ENCODE results near the gene CPNE5.

CPNE5 gene

GRCh38 chr6:36803908-36804307 is 35.3 kb downstream of the CPNE5 start:
- Histone ChIP-seq H3K4me1 (ENCODE audit: control extremely low read depth in 1 of 4, control insufficient read depth in 4 of 4, insufficient read depth in 4 of 4, low read length in 3 of 4) (no peaks in the 10 kb centered on the region), H3K36me3 (ENCODE audit: control insufficient read depth in 4 of 4, insufficient read depth in 4 of 4, low read length in 3 of 4) (no peaks in the 10 kb centered on the region), H3K27me3 (replicated peaks in 2 of 5; ENCODE audit: control insufficient read depth in 4 of 5, insufficient read depth in 5 of 5, low read length in 4 of 5) (no peaks in the 10 kb centered on the region), H3K9me3 (ENCODE audit: control extremely low read depth in 1 of 5, control insufficient read depth in 4 of 5, insufficient read depth in 2 of 5, low read depth in 1 of 5, low read length in 4 of 5) (no peaks in the 10 kb centered on the region), H3K27ac (ENCODE audit: insufficient read depth in 1 of 2, low read depth in 1 of 2, low read length in 2 of 2, poor library complexity in 1 of 2, severe bottlenecking in 2 of 2) (no peak overlapping the region), H3K4me3 (ENCODE audit: control insufficient read depth in 1 of 7, extremely low read depth in 1 of 7, insufficient read depth in 4 of 7, low read depth in 2 of 7, low read length in 6 of 7) (no peak overlapping the region)
- WGBS (ENCODE audit: insufficient coverage): no CpG with 5 or more reads among the region's 1 CpG
- DNase-seq: no peak
- POLR2A ChIA-PET: no interaction called here
- CTCF ChIA-PET: interaction anchor here (1.4 kb wide), 2 partner anchors 8 to 36 kb away, joined by 3 read pairs; no protein-coding TSS in a partner anchor

- H3K36me3 ChIP-seq (ENCODE audit: control insufficient read depth in 4 of 4, insufficient read depth in 4 of 4, low read length in 3 of 4): no peaks in the 10 kb centered on the region
- CTCF ChIA-PET: interaction anchor here (1.4 kb wide), 2 partner anchors 8 to 35 kb away, joined by 3 read pairs; no protein-coding TSS in a partner anchor
- no peak overlapping the region for H3K27ac ChIP-seq (ENCODE audit: insufficient read depth in 1 of 2, low read depth in 1 of 2, low read length in 2 of 2, poor library complexity in 1 of 2, severe bottlenecking in 2 of 2)
- POLR2A ChIA-PET: no interaction called here
- H3K9me3 ChIP-seq (ENCODE audit: control extremely low read depth in 1 of 5, control insufficient read depth in 4 of 5, insufficient read depth in 2 of 5, low read depth in 1 of 5, low read length in 4 of 5): no peaks in the 10 kb centered on the region
- H3K4me1 ChIP-seq (ENCODE audit: control extremely low read depth in 1 of 4, control insufficient read depth in 4 of 4, insufficient read depth in 4 of 4, low read length in 3 of 4): no peaks in the 10 kb centered on the region
- DNase-seq: no peak
- H3K4me3 ChIP-seq (ENCODE audit: control insufficient read depth in 1 of 7, extremely low read depth in 1 of 7, insufficient read depth in 4 of 7, low read depth in 2 of 7, low read length in 6 of 7): no peak overlapping the region
- no peaks in the 10 kb centered on the region for H3K27me3 ChIP-seq (replicated peaks in 2 of 5; ENCODE audit: control insufficient read depth in 4 of 5, insufficient read depth in 5 of 5, low read length in 4 of 5)
- WGBS (ENCODE audit: insufficient coverage): 100% methylated on average over 3 of the region's 6 CpGs
Observed at GRCh38 chr6:36803482-36803881, 35.8 kb downstream of the CPNE5 start.

GRCh38 chr6:36800223-36801076 is 38.8 kb downstream of the CPNE5 start:
- CTCF ChIA-PET: interaction anchor here (0.8 to 1.4 kb wide), 3 partner anchors 11 to 35 kb away, joined by 3 to 4 read pairs (median 3); no protein-coding TSS in a partner anchor

GRCh38 chr6:36798852-36799251 is 40.4 kb downstream of the CPNE5 start:
- no peaks in the 10 kb centered on the region for H3K36me3 ChIP-seq (ENCODE audit: control insufficient read depth in 4 of 4, insufficient read depth in 4 of 4, low read length in 3 of 4)
- ChIA-PET CTCF (interaction anchor here (0.5 to 0.7 kb wide), 3 partner anchors 10 to 62 kb away, joined by 3 read pairs; no protein-coding TSS in a partner anchor), POLR2A (interaction anchor here (1.1 kb wide), 1 partner anchor 52 kb away, joined by 5 read pairs; no protein-coding TSS in a partner anchor)
- no peak overlapping the region for H3K27ac ChIP-seq (ENCODE audit: insufficient read depth in 1 of 2, low read depth in 1 of 2, low read length in 2 of 2, poor library complexity in 1 of 2, severe bottlenecking in 2 of 2)
- 97% methylated on average over 3 of the region's 3 CpGs for WGBS (ENCODE audit: insufficient coverage)
- no peaks in the 10 kb centered on the region for H3K9me3 ChIP-seq (ENCODE audit: control extremely low read depth in 1 of 5, control insufficient read depth in 4 of 5, insufficient read depth in 2 of 5, low read depth in 1 of 5, low read length in 4 of 5)
- no peaks in the 10 kb centered on the region for H3K4me1 ChIP-seq (ENCODE audit: control extremely low read depth in 1 of 4, control insufficient read depth in 4 of 4, insufficient read depth in 4 of 4, low read length in 3 of 4)
- no peak overlapping the region for H3K4me3 ChIP-seq (ENCODE audit: control insufficient read depth in 1 of 7, extremely low read depth in 1 of 7, insufficient read depth in 4 of 7, low read depth in 2 of 7, low read length in 6 of 7)
- H3K27me3 ChIP-seq (replicated peaks in 2 of 5; ENCODE audit: control insufficient read depth in 4 of 5, insufficient read depth in 5 of 5, low read length in 4 of 5): no peaks in the 10 kb centered on the region
- DNase-seq: no peak

More at GRCh38 chr6:36800223-36801076, 38.8 kb downstream of the CPNE5 start:
- 86% methylated on average over 9 of the region's 10 CpGs for WGBS (ENCODE audit: insufficient coverage)
- H3K36me3 ChIP-seq (ENCODE audit: control insufficient read depth in 4 of 4, insufficient read depth in 4 of 4, low read length in 3 of 4): no peaks in the 10 kb centered on the region
- H3K4me3 ChIP-seq (ENCODE audit: control insufficient read depth in 1 of 7, extremely low read depth in 1 of 7, insufficient read depth in 4 of 7, low read depth in 2 of 7, low read length in 6 of 7): no peak overlapping the region
- peak in 2 of 3 donors; percentile 9 to 10 for DNase-seq
- H3K27ac ChIP-seq (ENCODE audit: insufficient read depth in 1 of 2, low read depth in 1 of 2, low read length in 2 of 2, poor library complexity in 1 of 2, severe bottlenecking in 2 of 2): no peak overlapping the region
- no peaks in the 10 kb centered on the region for H3K4me1 ChIP-seq (ENCODE audit: control extremely low read depth in 1 of 4, control insufficient read depth in 4 of 4, insufficient read depth in 4 of 4, low read length in 3 of 4)
- no peaks in the 10 kb centered on the region for H3K27me3 ChIP-seq (replicated peaks in 2 of 5; ENCODE audit: control insufficient read depth in 4 of 5, insufficient read depth in 5 of 5, low read length in 4 of 5)
- no peaks in the 10 kb centered on the region for H3K9me3 ChIP-seq (ENCODE audit: control extremely low read depth in 1 of 5, control insufficient read depth in 4 of 5, insufficient read depth in 2 of 5, low read depth in 1 of 5, low read length in 4 of 5)
- POLR2A ChIA-PET: no interaction called here

GRCh38 chr6:36797653-36798052 is 41.6 kb downstream of the CPNE5 start:
- 100% methylated on average over 1 of the region's 1 CpG for WGBS (ENCODE audit: insufficient coverage)
- H3K4me1 ChIP-seq (ENCODE audit: control extremely low read depth in 1 of 4, control insufficient read depth in 4 of 4, insufficient read depth in 4 of 4, low read length in 3 of 4): no peaks in the 10 kb centered on the region
- CTCF ChIA-PET: interaction anchor here (1.7 kb wide), 1 partner anchor 14 kb away, joined by 4 read pairs; no protein-coding TSS in a partner anchor
- DNase-seq: no peak
- no peak overlapping the region for H3K4me3 ChIP-seq (ENCODE audit: control insufficient read depth in 1 of 7, extremely low read depth in 1 of 7, insufficient read depth in 4 of 7, low read depth in 2 of 7, low read length in 6 of 7)
- H3K27ac ChIP-seq (ENCODE audit: insufficient read depth in 1 of 2, low read depth in 1 of 2, low read length in 2 of 2, poor library complexity in 1 of 2, severe bottlenecking in 2 of 2): no peak overlapping the region
- H3K36me3 ChIP-seq (ENCODE audit: control insufficient read depth in 4 of 4, insufficient read depth in 4 of 4, low read length in 3 of 4): no peaks in the 10 kb centered on the region
- POLR2A ChIA-PET: no interaction called here
- no peaks in the 10 kb centered on the region for H3K9me3 ChIP-seq (ENCODE audit: control extremely low read depth in 1 of 5, control insufficient read depth in 4 of 5, insufficient read depth in 2 of 5, low read depth in 1 of 5, low read length in 4 of 5)
- no peaks in the 10 kb centered on the region for H3K27me3 ChIP-seq (replicated peaks in 2 of 5; ENCODE audit: control insufficient read depth in 4 of 5, insufficient read depth in 5 of 5, low read length in 4 of 5)

GRCh38 chr6:36797055-36797454 is 42.2 kb downstream of the CPNE5 start:
- H3K27ac ChIP-seq (ENCODE audit: insufficient read depth in 1 of 2, low read depth in 1 of 2, low read length in 2 of 2, poor library complexity in 1 of 2, severe bottlenecking in 2 of 2): no peak overlapping the region
- 96% methylated on average over 10 of the region's 12 CpGs for WGBS (ENCODE audit: insufficient coverage)
- H3K36me3 ChIP-seq (ENCODE audit: control insufficient read depth in 4 of 4, insufficient read depth in 4 of 4, low read length in 3 of 4): no peaks in the 10 kb centered on the region
- ChIA-PET CTCF (interaction anchor here (0.9 to 2.0 kb wide), 4 partner anchors 11 to 76 kb away, joined by 3 to 4 read pairs (median 4); no protein-coding TSS in a partner anchor), POLR2A (interaction anchor here (0.6 kb wide), 1 partner anchor 1071 kb away, joined by 3 read pairs; no protein-coding TSS in a partner anchor)
- H3K4me1 ChIP-seq (ENCODE audit: control extremely low read depth in 1 of 4, control insufficient read depth in 4 of 4, insufficient read depth in 4 of 4, low read length in 3 of 4): no peaks in the 10 kb centered on the region
- H3K9me3 ChIP-seq (ENCODE audit: control extremely low read depth in 1 of 5, control insufficient read depth in 4 of 5, insufficient read depth in 2 of 5, low read depth in 1 of 5, low read length in 4 of 5): no peaks in the 10 kb centered on the region
- no peak overlapping the region for H3K4me3 ChIP-seq (ENCODE audit: control insufficient read depth in 1 of 7, extremely low read depth in 1 of 7, insufficient read depth in 4 of 7, low read depth in 2 of 7, low read length in 6 of 7)
- no peaks in the 10 kb centered on the region for H3K27me3 ChIP-seq (replicated peaks in 2 of 5; ENCODE audit: control insufficient read depth in 4 of 5, insufficient read depth in 5 of 5, low read length in 4 of 5)
- no peak for DNase-seq

GRCh38 chr6:36794713-36795065 is 44.6 kb downstream of the CPNE5 start:
- no peaks in the 10 kb centered on the region for H3K36me3 ChIP-seq (ENCODE audit: control insufficient read depth in 4 of 4, insufficient read depth in 4 of 4, low read length in 3 of 4)
- no peak overlapping the region for H3K27ac ChIP-seq (ENCODE audit: insufficient read depth in 1 of 2, low read depth in 1 of 2, low read length in 2 of 2, poor library complexity in 1 of 2, severe bottlenecking in 2 of 2)
- H3K27me3 ChIP-seq (replicated peaks in 2 of 5; ENCODE audit: control insufficient read depth in 4 of 5, insufficient read depth in 5 of 5, low read length in 4 of 5): peaks cover 0 to 1% (median 0%) of the 10 kb centered on the region in 5 experiments
- no peak for DNase-seq
- POLR2A ChIA-PET: no interaction called here
- WGBS (ENCODE audit: insufficient coverage): 93% methylated on average over 4 of the region's 5 CpGs
- H3K4me1 ChIP-seq (ENCODE audit: control extremely low read depth in 1 of 4, control insufficient read depth in 4 of 4, insufficient read depth in 4 of 4, low read length in 3 of 4): no peaks in the 10 kb centered on the region
- CTCF ChIA-PET: interaction anchor here (0.6 to 1.6 kb wide), 4 partner anchors 12 to 55 kb away, joined by 3 to 4 read pairs (median 3); no protein-coding TSS in a partner anchor
- no peak overlapping the region for H3K4me3 ChIP-seq (ENCODE audit: control insufficient read depth in 1 of 7, extremely low read depth in 1 of 7, insufficient read depth in 4 of 7, low read depth in 2 of 7, low read length in 6 of 7)
- H3K9me3 ChIP-seq (ENCODE audit: control extremely low read depth in 1 of 5, control insufficient read depth in 4 of 5, insufficient read depth in 2 of 5, low read depth in 1 of 5, low read length in 4 of 5): no peaks in the 10 kb centered on the region
